ENCODE results near the gene SMYD1. TPM values are rescaled to one million over a fixed set of nuclear protein-coding genes. Genes with fewer than 3 reads are reported as not detected.

The SMYD1 gene
- total RNA-seq, 1 experiment from 2014 or later, result not detected

- Histone ChIP-seq H3K27ac (ENCODE audit: low read length) (no peak overlapping the region), H3K36me3 (ENCODE audit: control insufficient read depth, insufficient read depth, low read length) (no peaks in the 10 kb centered on the region), H3K4me3 (ENCODE audit: low read depth in 2 of 2, low read length in 2 of 2) (no peak overlapping the region), H3K27me3 (ENCODE audit: control insufficient read depth, insufficient read depth, low read length) (no peaks in the 10 kb centered on the region), H3K9me3 (ENCODE audit: control insufficient read depth, insufficient read depth, low read depth, low read length) (peaks cover 4% of the 10 kb centered on the region; the same call in 1 of the 2 replicates), H3K4me1 (ENCODE audit: control insufficient read depth, insufficient read depth, low read length) (no peaks in the 10 kb centered on the region)
- intact Hi-C loops (cut with micrococcal nuclease; ENCODE audit: unreplicated experiment) (no loop called here), in situ Hi-C loops (cut with HindIII; ENCODE audit: low pct_unique_long_range_greater_than_20kb, low sequenced_read_pairs) (no loop called here)
- ChIA-PET CTCF (no interaction called here), POLR2A (no interaction called here)
- DNase-seq (ENCODE audit: low read depth, low spot score) (no peak), ATAC-seq (no peak)
- BruUV-seq (replicated peaks), result no TSS peak
- TF ChIP-seq POLR2AphosphoS5 (IDR thresholded peaks at IDR 0.05; ENCODE audit: low read depth, low read length) (no peak), CTCF (IDR thresholded peaks at IDR 0.05) (no peak), REST (IDR thresholded peaks at IDR 0.05; ENCODE audit: insufficient read depth in 1 of 2, low read depth in 2 of 2, low read length in 1 of 2) (no peak), SIN3A (IDR thresholded peaks at IDR 0.05; ENCODE audit: borderline replicate concordance, insufficient read depth, low read depth, low read length) (no peak), TCF7L2 (IDR thresholded peaks at IDR 0.05; ENCODE audit: low read depth, low read length) (no peak)
These were observed 31.4 kb upstream of the SMYD1 start for GRCh38 chr2:88036182-88036581.

- TF ChIP-seq TCF7L2 (IDR thresholded peaks at IDR 0.05; ENCODE audit: low read depth, low read length) (no peak), SIN3A (IDR thresholded peaks at IDR 0.05; ENCODE audit: borderline replicate concordance, insufficient read depth, low read depth, low read length) (no peak), REST (IDR thresholded peaks at IDR 0.05; ENCODE audit: insufficient read depth in 1 of 2, low read depth in 2 of 2, low read length in 1 of 2) (no peak), CTCF (IDR thresholded peaks at IDR 0.05) (no peak), POLR2AphosphoS5 (IDR thresholded peaks at IDR 0.05; ENCODE audit: low read depth, low read length) (no peak)
- no peak for DNase-seq (ENCODE audit: low read depth, low spot score)
- no peaks in the 10 kb centered on the region for H3K4me1 ChIP-seq (ENCODE audit: control insufficient read depth, insufficient read depth, low read length)
- peaks cover 4% of the 10 kb centered on the region; the same call in 1 of the 2 replicates for H3K9me3 ChIP-seq (ENCODE audit: control insufficient read depth, insufficient read depth, low read depth, low read length)
- no peak overlapping the region for H3K4me3 ChIP-seq (ENCODE audit: low read depth in 2 of 2, low read length in 2 of 2)
- no peak overlapping the region for H3K27ac ChIP-seq (ENCODE audit: low read length)
- in situ Hi-C loops (cut with HindIII; ENCODE audit: low pct_unique_long_range_greater_than_20kb, low sequenced_read_pairs) (no loop called here), intact Hi-C loops (cut with micrococcal nuclease; ENCODE audit: unreplicated experiment) (no loop called here)
- BruUV-seq (replicated peaks), result no TSS peak
- no peak for ATAC-seq
- H3K36me3 ChIP-seq (ENCODE audit: control insufficient read depth, insufficient read depth, low read length), result no peaks in the 10 kb centered on the region
- ChIA-PET CTCF (no interaction called here), POLR2A (no interaction called here)
- no peaks in the 10 kb centered on the region for H3K27me3 ChIP-seq (ENCODE audit: control insufficient read depth, insufficient read depth, low read length)
These were observed 31.0 kb upstream of the SMYD1 start for GRCh38 chr2:88036606-88037005.

All from Panc1 (cell line).